Thoracic aorta (tissue), 2 donors: ENCODE measurements around the gene FUT8. TPM values are rescaled to one million over a fixed set of nuclear protein-coding genes. Genes with fewer than 3 reads are reported as not detected.
"Not testable (repeated sequence)": the region's sequence is repeated elsewhere in the genome, so short reads cannot be mapped to it uniquely, and the experiment has no call there.

Experiments
- ATAC-seq: fragments of 150-250 bp; one replicate; pipeline ENCODE4 v1.8.0; 2017; ENCODE audit warnings: low read depth; ENCODE audit not compliant: insufficient number of reproducible peaks, low FRiP score
- DNase-seq: peaks from one replicate; pipeline ENCODE4 v3.0.0-alpha.2; 2020; ENCODE audit warnings: low spot score
- H3K27ac ChIP-seq, 2 donors: fragments of 200-600 bp; sonication (generic); 1 replicate in 1 of 2; 2 replicates in 1 of 2; pipeline ENCODE4 v1.5.1; 2016; ENCODE audit warnings: mild to moderate bottlenecking in 2 of 2, moderate library complexity in 2 of 2
- H3K27me3 ChIP-seq: fragments of 200-600 bp; sonication (generic); replicated peaks from 2 replicates; pipeline ENCODE4 v1.6.0; 2016; ENCODE audit warnings: mild to moderate bottlenecking; ENCODE audit not compliant: insufficient read depth
- H3K36me3 ChIP-seq: fragments of 200-600 bp; sonication (generic); one replicate; pipeline ENCODE4 v1.5.1; 2016
- H3K4me1 ChIP-seq, 2 donors: fragments of 200-600 bp; sonication (generic); 1 replicate in 1 of 2; 2 replicates in 1 of 2; pipeline versions ENCODE4 v1.5.1 to v1.6.0; 2016; ENCODE audit warnings: low read depth in 2 of 2, mild to moderate bottlenecking in 1 of 2; ENCODE audit not compliant: control insufficient read depth in 1 of 2
- H3K4me3 ChIP-seq: fragments of 200-600 bp; sonication (generic); 2 replicates; pipeline ENCODE4 v1.5.1; 2016; ENCODE audit warnings: mild to moderate bottlenecking
- H3K9me3 ChIP-seq: fragments of 200-600 bp; sonication (generic); 2 replicates; pipeline ENCODE4 v1.5.1; 2016
- CTCF ChIP-seq: fragments of 200-600 bp; sonication (generic); IDR thresholded peaks from one replicate; pipeline ENCODE4 v1.5.1; 2019; ENCODE audit warnings: antibody characterized with exemption
- total RNA-seq, 2 donors: library from RNA; depleted of rRNA; stranded (reverse); fragments of >200 nt; gene quantifications; one replicate each; pipeline versions ENCODE4 v1.1.0 to v1.2.3, GENCODE V29; 2016

FUT8 gene
- total RNA-seq, 2 donors from 2014 or later: 22.3 to 23.4 TPM

- Histone ChIP-seq H3K27me3 (no peaks in the 10 kb centered on the region), H3K4me3 (no peak overlapping the region), H3K9me3 (no peaks in the 10 kb centered on the region), H3K27ac (no peak overlapping the region), H3K36me3 (no peaks in the 10 kb centered on the region), H3K4me1 (peaks cover 0 to 4% of the 10 kb centered on the region in 2 donors)
- ATAC-seq: no peak
- no peak for DNase-seq
- no peak for TF ChIP-seq CTCF
These were observed 291.5 kb downstream of the FUT8 start for GRCh38 chr14:65703996-65704395.

GRCh38 chr14:65704437-65704836, 291.9 kb downstream of the FUT8 start:
- no peaks in the 10 kb centered on the region for H3K36me3 ChIP-seq
- H3K4me3 ChIP-seq: no peak overlapping the region
- H3K27ac ChIP-seq: no peak overlapping the region
- H3K4me1 ChIP-seq: peaks cover 0 to 4% of the 10 kb centered on the region in 2 donors
- no peak for ATAC-seq
- H3K9me3 ChIP-seq: no peaks in the 10 kb centered on the region
- H3K27me3 ChIP-seq: no peaks in the 10 kb centered on the region
- DNase-seq: no peak
- TF ChIP-seq CTCF: no peak

- Histone ChIP-seq H3K36me3 (no peaks in the 10 kb centered on the region), H3K9me3 (no peaks in the 10 kb centered on the region), H3K4me1 (peaks cover 0 to 4% of the 10 kb centered on the region in 2 donors), H3K4me3 (no peak overlapping the region), H3K27me3 (no peaks in the 10 kb centered on the region), H3K27ac (no peak overlapping the region)
- TF ChIP-seq CTCF: no peak
- ATAC-seq: no peak
- DNase-seq: no peak
These were observed 292.3 kb downstream of the FUT8 start for GRCh38 chr14:65704850-65705249.

GRCh38 chr14:65709576-65709975, 297.0 kb downstream of the FUT8 start:
- Histone ChIP-seq H3K27me3 (no peaks in the 10 kb centered on the region), H3K27ac (no peak overlapping the region), H3K9me3 (no peaks in the 10 kb centered on the region), H3K4me3 (no peak overlapping the region), H3K4me1 (no peaks in the 10 kb centered on the region), H3K36me3 (no peaks in the 10 kb centered on the region)
- ATAC-seq (no peak), DNase-seq (no peak)
- TF ChIP-seq CTCF: no peak

- H3K4me1 ChIP-seq, H3K36me3 ChIP-seq, H3K4me3 ChIP-seq, DNase-seq, ATAC-seq, H3K9me3 ChIP-seq, H3K27me3 ChIP-seq, H3K27ac ChIP-seq: not testable (repeated sequence)
These were observed 304.3 kb downstream of the FUT8 start for GRCh38 chr14:65716813-65717212.

GRCh38 chr14:65717384-65717915, 304.9 kb downstream of the FUT8 start:
- not testable (repeated sequence) for DNase-seq, H3K27ac ChIP-seq, H3K4me3 ChIP-seq, H3K9me3 ChIP-seq, ATAC-seq, H3K4me1 ChIP-seq, H3K36me3 ChIP-seq, H3K27me3 ChIP-seq
